Spleen (tissue), 11 donors: ENCODE measurements around the gene CYP11A1. TPM values are rescaled to one million over a fixed set of nuclear protein-coding genes. Genes with fewer than 3 reads are reported as not detected.

Source experiments
- DNase-seq: peaks from one replicate; pipeline ENCODE4 v3.0.0-alpha.2; 2020
- H3K27ac ChIP-seq, 8 donors: fragments of 200-600 bp; sonication (generic) in 7 of 8; 1 replicate in 4 of 8; 2 replicates in 4 of 8; pipeline versions ENCODE4 v1.5.0 to v1.8.0; 2016 to 2021; ENCODE audit warnings: inconsistent platforms in 4 of 8, mild to moderate bottlenecking in 4 of 8, moderate library complexity in 1 of 8
- H3K27me3 ChIP-seq, 7 donors: fragments of 200-600 bp; sonication (generic) in 6 of 7; replicated peaks in 1 of 7; 1 replicate in 4 of 7; 2 replicates in 3 of 7; pipeline versions ENCODE4 v1.5.0 to v1.8.0; 2016 to 2021; ENCODE audit warnings: inconsistent platforms in 3 of 7, mild to moderate bottlenecking in 1 of 7
- H3K36me3 ChIP-seq, 6 donors: fragments of 200-600 bp; sonication (generic) in 5 of 6; 1 replicate in 4 of 6; 2 replicates in 2 of 6; pipeline versions ENCODE4 v1.5.0 to v1.8.0; 2016 to 2021; ENCODE audit warnings: inconsistent platforms in 2 of 6
- H3K4me1 ChIP-seq, 6 donors: fragments of 200-600 bp; sonication (generic) in 5 of 6; 1 replicate in 3 of 6; 2 replicates in 3 of 6; pipeline versions ENCODE4 v1.5.0 to v1.8.0; 2016 to 2021; ENCODE audit warnings: inconsistent platforms in 3 of 6
- H3K4me3 ChIP-seq, 8 donors: fragments of 200-600 bp; sonication (generic) in 7 of 8; 1 replicate in 4 of 8; 2 replicates in 4 of 8; pipeline versions ENCODE4 v1.5.0 to v1.8.0; 2016 to 2021; ENCODE audit warnings: inconsistent platforms in 4 of 8, mild to moderate bottlenecking in 4 of 8, moderate library complexity in 2 of 8
- H3K9me3 ChIP-seq, 8 donors: fragments of 200-600 bp; sonication (generic) in 7 of 8; 1 replicate in 4 of 8; 2 replicates in 4 of 8; pipeline versions ENCODE4 v1.5.0 to v1.8.0; 2016 to 2021; ENCODE audit warnings: inconsistent platforms in 4 of 8
- POLR2A ChIP-seq, 3 donors: fragments of 450-650 bp; IDR thresholded peaks; one replicate each; pipeline ENCODE4 v1.5.1; 2017; ENCODE audit warnings: antibody characterized with exemption in 3 of 3, mild to moderate bottlenecking in 1 of 3
- POLR2AphosphoS5 ChIP-seq, 3 donors: sonication (generic); formaldehyde crosslinking; IDR thresholded peaks; one replicate each; pipeline ENCODE4 v1.5.1; 2017; ENCODE audit warnings: antibody characterized with exemption in 3 of 3
- WGBS, 5 donors: extraction: QIAGEN DNeasy Blood & Tissue Kit in 3 of 5; methylation state at CpG; one replicate each; pipeline versions ENCODE4 v1.1.5 to v1.1.7; 2013 to 2018; 5-methylcytosine and 5-hydroxymethylcytosine counted together
- intact Hi-C: fragments of 100-400 bp; cut with DNase I; formaldehyde crosslinking; loops from one replicate; pipeline ENCODE4 v1.15.0; 2023; ENCODE audit warnings: low total_unique reads
- polyA plus RNA-seq, 3 donors: library from polyadenylated mRNA; stranded (reverse); fragments of 200-250 nt; gene quantifications; one replicate each; pipeline ENCODE4 v1.2.1, GENCODE V29; 2013
- total RNA-seq, 7 donors: library from RNA; depleted of rRNA in 3 of 7; stranded (reverse); fragments of >200 nt in 3 of 7; fragmentation: NEBNext Ultra II Directional in 4 of 7; extraction: Animal tissue kit (Norgen Biotek cat#: 25700) in 4 of 7; gene quantifications; one replicate each; pipeline versions ENCODE4 v1.1.0 to v1.2.1, GENCODE V29; 2016 to 2021
- TF ChIP-seq, protein P1 (sequence below), 11 experiments: fragments of 200-600 bp in 7 of 11; fragments of 450-650 bp in 4 of 11; sonication (generic) in 4 of 11; IDR thresholded peaks in 8 of 11; conservative IDR thresholded peaks in 3 of 11; 1 replicate in 7 of 11; 2 replicates in 4 of 11; pipeline versions ENCODE4 v1.4.0 to v1.8.0; 2016 to 2021; ENCODE audit warnings: antibody characterized with exemption in 11 of 11, inconsistent platforms in 4 of 11, mild to moderate bottlenecking in 1 of 11
- donor health status: healthy with polysubstance abuse.
- donor health status: DM: no; HTN: no; CAD: no; lungs with moderate emphysema.
- donor health status: DM: no; HTN: no; CAD: no.
- donor health status: Bipolar disorder and iron deficiency.
- donor health status: healthy.
- donor health status: DM: no; HTN: no; CAD: no.
- donor health status: DM: yes; HTN: yes; CAD: no.

Gene CYP11A1
- total and polyA plus RNA-seq, 10 donors = 1.6 to 14.3 (median 4.9) TPM

DNA sequence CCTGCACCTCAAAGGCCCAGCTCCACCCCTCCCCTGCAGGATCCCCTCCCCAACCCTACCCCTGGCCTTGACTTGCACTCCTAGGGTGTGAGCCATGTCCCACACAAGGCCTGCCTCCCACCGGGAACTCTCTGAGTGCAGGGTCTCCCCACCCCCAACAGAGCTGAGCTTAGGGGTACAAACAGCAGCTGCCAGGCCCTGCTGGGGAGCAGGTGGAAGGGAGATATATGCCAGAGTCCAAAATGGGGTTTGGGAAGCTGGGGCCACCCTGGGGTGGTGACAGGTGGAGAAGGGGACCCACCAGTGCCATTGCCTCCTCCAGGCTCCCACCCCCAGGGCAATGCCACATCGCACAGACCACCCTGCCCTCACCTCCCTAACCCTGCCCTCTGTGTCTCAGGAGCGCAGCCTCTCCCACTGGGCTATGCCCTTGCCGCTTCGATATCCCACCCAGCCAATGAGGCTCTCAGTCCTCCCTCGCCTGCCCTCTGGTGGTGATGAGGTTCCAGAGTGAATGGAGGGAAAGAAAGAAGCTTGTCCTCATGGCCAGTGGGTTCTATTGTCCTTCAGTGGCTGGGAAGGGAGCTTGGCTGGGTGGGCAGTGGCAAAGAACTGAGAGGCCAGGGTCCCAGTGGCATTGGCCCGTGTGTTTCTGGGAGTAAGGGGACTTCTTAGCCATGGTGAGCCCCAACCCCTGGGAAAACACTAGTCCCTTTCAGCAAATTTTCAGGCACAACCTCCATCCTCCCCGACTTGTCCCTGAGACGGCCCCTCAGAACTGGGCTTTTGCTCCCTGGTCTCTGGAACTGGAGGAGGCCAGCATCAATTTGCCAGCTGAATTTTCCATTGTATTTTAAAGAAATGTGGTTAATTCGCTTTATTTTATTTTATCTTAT lies 46.8 kb downstream of the CYP11A1 start:
- H3K9me3 ChIP-seq = no peaks in the 10 kb centered on the region
- no peaks in the 10 kb centered on the region for H3K36me3 ChIP-seq
- DNase-seq = no peak
- TF ChIP-seq POLR2A (IDR thresholded peaks at IDR 0.05) = no peak
- TF ChIP-seq, protein P1, sequence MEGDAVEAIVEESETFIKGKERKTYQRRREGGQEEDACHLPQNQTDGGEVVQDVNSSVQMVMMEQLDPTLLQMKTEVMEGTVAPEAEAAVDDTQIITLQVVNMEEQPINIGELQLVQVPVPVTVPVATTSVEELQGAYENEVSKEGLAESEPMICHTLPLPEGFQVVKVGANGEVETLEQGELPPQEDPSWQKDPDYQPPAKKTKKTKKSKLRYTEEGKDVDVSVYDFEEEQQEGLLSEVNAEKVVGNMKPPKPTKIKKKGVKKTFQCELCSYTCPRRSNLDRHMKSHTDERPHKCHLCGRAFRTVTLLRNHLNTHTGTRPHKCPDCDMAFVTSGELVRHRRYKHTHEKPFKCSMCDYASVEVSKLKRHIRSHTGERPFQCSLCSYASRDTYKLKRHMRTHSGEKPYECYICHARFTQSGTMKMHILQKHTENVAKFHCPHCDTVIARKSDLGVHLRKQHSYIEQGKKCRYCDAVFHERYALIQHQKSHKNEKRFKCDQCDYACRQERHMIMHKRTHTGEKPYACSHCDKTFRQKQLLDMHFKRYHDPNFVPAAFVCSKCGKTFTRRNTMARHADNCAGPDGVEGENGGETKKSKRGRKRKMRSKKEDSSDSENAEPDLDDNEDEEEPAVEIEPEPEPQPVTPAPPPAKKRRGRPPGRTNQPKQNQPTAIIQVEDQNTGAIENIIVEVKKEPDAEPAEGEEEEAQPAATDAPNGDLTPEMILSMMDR (IDR thresholded peaks at IDR 0.05 in 8 of 11, conservative IDR thresholded peaks at IDR 0.05 in 3 of 11) = peak in 8 of 11 experiments; percentile 29 to 63 (median 45)
- TF ChIP-seq POLR2AphosphoS5 (IDR thresholded peaks at IDR 0.05) = no peak
- H3K4me3 ChIP-seq = no peak overlapping the region
- peaks cover 12 to 62% (median 30%) of the 10 kb centered on the region in 6 donors for H3K4me1 ChIP-seq
- H3K27ac ChIP-seq = peak overlapping the region in 3 of 8 donors; percentile 34 to 63 (median 44)
- no peaks in the 10 kb centered on the region for H3K27me3 ChIP-seq
- WGBS, 5 donors = 72 to 81% (median 73%) methylated on average over 9 to 10 of the region's 10 CpGs
- intact Hi-C loops = loop anchor here (5.0 kb wide), 3 partner anchors 193 to 348 kb away; no protein-coding TSS in a partner anchor

- H3K27me3 ChIP-seq = no peaks in the 10 kb centered on the region
- H3K27ac ChIP-seq = peak overlapping the region in 4 of 8 donors; percentile 19 to 63 (median 39)
- peaks cover 12 to 70% (median 38%) of the 10 kb centered on the region in 6 donors for H3K4me1 ChIP-seq
- H3K4me3 ChIP-seq = no peak overlapping the region
- H3K9me3 ChIP-seq = no peaks in the 10 kb centered on the region
- intact Hi-C loops = loop anchor here (5.0 kb wide), 3 partner anchors 192 to 347 kb away; no protein-coding TSS in a partner anchor
- no peaks in the 10 kb centered on the region for H3K36me3 ChIP-seq
- no peak for DNase-seq
- TF ChIP-seq POLR2AphosphoS5 (IDR thresholded peaks at IDR 0.05) (peak in 1 of 3 donors; percentile 15), POLR2A (IDR thresholded peaks at IDR 0.05) (no peak)
- WGBS, 5 donors = 30 to 51% (median 43%) methylated on average over 5 to 8 of the region's 8 CpGs
These were observed 47.7 kb downstream of the CYP11A1 start for GRCh38 chr15:74319596-74320351.

GRCh38 chr15:74319138-74319460 lies 48.3 kb downstream of the CYP11A1 start:
- TF ChIP-seq POLR2A (IDR thresholded peaks at IDR 0.05) (no peak), POLR2AphosphoS5 (IDR thresholded peaks at IDR 0.05) (no peak)
- TF ChIP-seq, protein P1 (IDR thresholded peaks at IDR 0.05 in 8 of 11, conservative IDR thresholded peaks at IDR 0.05 in 3 of 11) = no peak
- H3K27me3 ChIP-seq = no peaks in the 10 kb centered on the region
- H3K4me3 ChIP-seq = no peak overlapping the region
- no peak for DNase-seq
- H3K36me3 ChIP-seq = no peaks in the 10 kb centered on the region
- peak overlapping the region in 4 of 8 donors; percentile 19 to 63 (median 39) for H3K27ac ChIP-seq
- peaks cover 12 to 77% (median 42%) of the 10 kb centered on the region in 6 donors for H3K4me1 ChIP-seq
- intact Hi-C loops = no loop called here
- H3K9me3 ChIP-seq = no peaks in the 10 kb centered on the region
- WGBS, 5 donors = 83 to 100% (median 88%) methylated on average over 2 to 5 of the region's 5 CpGs

DNA sequence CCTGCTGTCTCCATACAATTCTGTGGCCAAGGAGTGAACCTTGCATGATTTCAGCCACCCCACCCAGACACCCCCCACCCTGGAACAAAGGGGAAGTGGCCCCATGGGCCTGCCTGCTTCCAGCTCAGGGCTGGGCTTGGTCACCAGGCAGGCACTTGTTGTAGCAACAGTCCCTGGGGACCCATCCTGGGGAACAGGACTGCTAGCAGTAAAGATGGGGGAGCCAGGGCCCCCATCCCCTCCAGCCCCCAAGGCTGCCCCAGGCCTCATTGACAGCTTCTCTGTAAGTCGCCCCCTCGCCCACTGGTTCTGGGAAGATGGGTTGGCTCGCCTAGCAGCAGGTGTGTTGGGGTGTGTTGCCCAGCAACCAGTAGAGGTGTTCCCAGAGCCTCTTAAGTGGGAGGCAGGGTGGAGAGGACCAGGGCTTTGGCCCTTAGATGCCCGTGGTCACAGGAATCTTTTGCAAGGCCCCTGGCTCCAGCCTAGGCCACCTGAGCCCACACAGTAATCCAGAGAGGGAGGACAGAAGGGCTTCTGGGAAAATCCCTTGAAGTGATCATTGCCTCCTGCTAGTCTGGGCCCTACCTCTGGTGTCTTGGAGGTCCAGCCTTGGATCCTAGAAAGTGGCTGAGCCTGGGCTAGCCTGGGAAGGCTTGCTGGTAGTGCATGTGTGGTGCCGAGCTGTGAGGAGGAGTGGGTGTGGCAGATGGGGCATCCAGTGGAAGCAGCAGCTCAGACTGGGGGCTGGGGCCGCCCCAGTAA lies 48.9 kb downstream of the CYP11A1 start:
- no peaks in the 10 kb centered on the region for H3K9me3 ChIP-seq
- no peak for TF ChIP-seq POLR2AphosphoS5 (IDR thresholded peaks at IDR 0.05)
- TF ChIP-seq, protein P1 (IDR thresholded peaks at IDR 0.05 in 8 of 11, conservative IDR thresholded peaks at IDR 0.05 in 3 of 11) = no peak
- no peak for TF ChIP-seq POLR2A (IDR thresholded peaks at IDR 0.05)
- H3K27ac ChIP-seq = peak overlapping the region in 4 of 8 donors; percentile 8 to 63 (median 40)
- H3K4me3 ChIP-seq = no peak overlapping the region
- peaks cover 12 to 77% (median 42%) of the 10 kb centered on the region in 6 donors for H3K4me1 ChIP-seq
- intact Hi-C loops = no loop called here
- no peak for DNase-seq
- H3K27me3 ChIP-seq = no peaks in the 10 kb centered on the region
- WGBS, 5 donors = 66 to 88% (median 82%) methylated on average over 3 to 6 of the region's 6 CpGs
- no peaks in the 10 kb centered on the region for H3K36me3 ChIP-seq
